ENCODE measurements around the gene CTSW.

- TF ChIP-seq GATA3 (IDR thresholded peaks at IDR 0.05; ENCODE audit: low read depth, low read length) = no peak
- TF ChIP-seq GATA2 (IDR thresholded peaks at IDR 0.05; ENCODE audit: low read depth, low read length) = no peak
These were observed 45.4 kb upstream of the CTSW start for GRCh38 chr11:65834202-65834601.

All from SH-SY5Y (cell line).